Esophagus squamous epithelium (tissue), 4 donors: ENCODE measurements around the gene S100A11.

Source experiments
- POLR2A ChIP-seq, 4 donors: fragments of 450-650 bp; IDR thresholded peaks; one replicate each; pipeline ENCODE4 v1.6.1; 2017; ENCODE audit warnings: antibody characterized with exemption in 4 of 4, mild to moderate bottlenecking in 4 of 4, moderate library complexity in 3 of 4
- TF ChIP-seq, protein P1 (sequence below), 6 experiments: fragments of 450-650 bp in 4 of 6; fragments of 200-600 bp in 2 of 6; sonication (generic) in 2 of 6; IDR thresholded peaks; one replicate each; pipeline ENCODE4 v1.5.1; 2016 to 2019; ENCODE audit warnings: antibody characterized with exemption in 6 of 6, mild to moderate bottlenecking in 4 of 6, moderate library complexity in 4 of 6

DNA sequence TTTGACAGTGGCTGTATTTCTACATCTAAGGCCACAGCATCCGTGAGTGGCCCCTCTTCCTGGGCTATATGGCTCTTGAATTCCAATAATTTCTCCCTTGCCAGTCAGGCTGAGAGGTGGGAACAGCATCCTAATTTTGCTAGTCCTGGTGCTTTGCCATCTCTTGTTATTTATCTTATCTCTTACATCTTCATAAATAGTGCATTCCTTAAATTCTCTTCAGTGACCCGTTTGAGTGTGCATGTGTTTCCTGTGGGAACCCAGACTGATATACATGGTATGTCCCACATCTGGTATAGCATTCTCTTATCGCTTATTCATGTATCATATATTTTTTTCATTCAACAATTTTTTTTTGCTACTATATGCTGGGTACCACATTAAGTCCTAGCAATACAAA, 9.9 kb downstream of the S100A11 start:
- TF ChIP-seq, protein P1, sequence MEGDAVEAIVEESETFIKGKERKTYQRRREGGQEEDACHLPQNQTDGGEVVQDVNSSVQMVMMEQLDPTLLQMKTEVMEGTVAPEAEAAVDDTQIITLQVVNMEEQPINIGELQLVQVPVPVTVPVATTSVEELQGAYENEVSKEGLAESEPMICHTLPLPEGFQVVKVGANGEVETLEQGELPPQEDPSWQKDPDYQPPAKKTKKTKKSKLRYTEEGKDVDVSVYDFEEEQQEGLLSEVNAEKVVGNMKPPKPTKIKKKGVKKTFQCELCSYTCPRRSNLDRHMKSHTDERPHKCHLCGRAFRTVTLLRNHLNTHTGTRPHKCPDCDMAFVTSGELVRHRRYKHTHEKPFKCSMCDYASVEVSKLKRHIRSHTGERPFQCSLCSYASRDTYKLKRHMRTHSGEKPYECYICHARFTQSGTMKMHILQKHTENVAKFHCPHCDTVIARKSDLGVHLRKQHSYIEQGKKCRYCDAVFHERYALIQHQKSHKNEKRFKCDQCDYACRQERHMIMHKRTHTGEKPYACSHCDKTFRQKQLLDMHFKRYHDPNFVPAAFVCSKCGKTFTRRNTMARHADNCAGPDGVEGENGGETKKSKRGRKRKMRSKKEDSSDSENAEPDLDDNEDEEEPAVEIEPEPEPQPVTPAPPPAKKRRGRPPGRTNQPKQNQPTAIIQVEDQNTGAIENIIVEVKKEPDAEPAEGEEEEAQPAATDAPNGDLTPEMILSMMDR (IDR thresholded peaks at IDR 0.05) = no peak
- TF ChIP-seq POLR2A (IDR thresholded peaks at IDR 0.05) = no peak
